IMR-90 (cell line): ENCODE data around the gene SRPK2. TPM values are rescaled to one million over a fixed set of nuclear protein-coding genes. Genes with fewer than 3 reads are reported as not detected.

Experiments
- ATAC-seq: fragments of 200-7000 bp; cut with Tn5 transposase; 2 replicates; pipeline ENCODE4 v1.9.1; 2020; ENCODE audit warnings: low read depth, mild to moderate bottlenecking, moderate library complexity
- BruUV-seq: library from RNA; stranded (reverse); fragments of 400-500 nt; replicated peaks from 2 replicates; lab custom pipeline; 2021; lab: Mats Ljungman, UMichigan
- CTCF ChIA-PET: fragments of 300-600 bp; formaldehyde crosslinking; extraction: SDS; loops from one replicate; lab custom pipeline; 2021; ENCODE audit warnings: antibody characterized with exemption; lab: Yijun Ruan, JAX
- POLR2A ChIA-PET: fragments of 300-600 bp; sonication (Branson Sonifier 250); formaldehyde crosslinking; loops from one replicate; lab custom pipeline; 2022; ENCODE audit warnings: antibody characterized with exemption; ENCODE audit not compliant: unreplicated experiment; lab: Charles Lee
- DNase-seq: peaks from one replicate; pipeline ENCODE4 v3.0.0; 2013
- H2AFZ ChIP-seq: replicated peaks from 2 replicates; pipeline ENCODE3; 2013; ENCODE audit warnings: low read length, mild to moderate bottlenecking; ENCODE audit not compliant: poor library complexity
- H2AK5ac ChIP-seq: 2 replicates; pipeline ENCODE4 v1.6.1; 2013; ENCODE audit warnings: low read depth, low read length, inconsistent platforms
- H2AK9ac ChIP-seq: replicated peaks from 2 replicates; pipeline ENCODE3; 2013; ENCODE audit warnings: mild to moderate bottlenecking, low read depth, low read length, moderate library complexity; ENCODE audit not compliant: poor library complexity
- H2BK120ac ChIP-seq: 2 replicates; pipeline ENCODE4 v1.6.1; 2013; ENCODE audit warnings: low read depth, low read length, inconsistent platforms
- H2BK15ac ChIP-seq: 3 replicates; pipeline ENCODE4 v1.6.1; 2013; ENCODE audit warnings: low read depth, low read length, inconsistent platforms
- H2BK20ac ChIP-seq: 2 replicates; pipeline ENCODE4 v1.6.1; 2013; ENCODE audit warnings: low read depth, mild to moderate bottlenecking, inconsistent platforms, low read length, moderate library complexity
- H2BK5ac ChIP-seq: 2 replicates; pipeline ENCODE4 v1.6.1; 2013; ENCODE audit warnings: mild to moderate bottlenecking, low read depth, low read length, inconsistent platforms; ENCODE audit not compliant: poor library complexity, severe bottlenecking
- H3K14ac ChIP-seq: replicated peaks from 2 replicates; pipeline ENCODE4 v1.6.1; 2013; ENCODE audit warnings: low read depth, low read length, inconsistent platforms
- H3K18ac ChIP-seq: 2 replicates; pipeline ENCODE4 v1.6.1; 2013; ENCODE audit warnings: low read depth, low read length, control low read depth
- H3K23ac ChIP-seq: 2 replicates; pipeline ENCODE4 v1.6.1; 2013; ENCODE audit warnings: low read depth, low read length, inconsistent platforms
- H3K27ac ChIP-seq: 2 replicates; pipeline ENCODE4 v1.5.1; 2013; ENCODE audit warnings: mild to moderate bottlenecking, control low read depth, low read length; ENCODE audit not compliant: insufficient read depth
- H3K27me3 ChIP-seq: 2 replicates; pipeline ENCODE4 v1.6.1; 2013; ENCODE audit warnings: low read length; ENCODE audit not compliant: control insufficient read depth, insufficient read depth
- H3K36me3 ChIP-seq: 2 replicates; pipeline ENCODE4 v1.6.1; 2013; ENCODE audit warnings: low read length, mixed read lengths; ENCODE audit not compliant: control insufficient read depth, insufficient read depth
- H3K4ac ChIP-seq: 2 replicates; pipeline ENCODE4 v1.6.1; 2013; ENCODE audit warnings: low read depth, low read length, inconsistent platforms
- H3K4me1 ChIP-seq: 2 replicates; pipeline ENCODE4 v1.6.1; 2013; ENCODE audit warnings: low read length, mixed read lengths; ENCODE audit not compliant: control insufficient read depth, insufficient read depth
- H3K4me2 ChIP-seq: 2 replicates; pipeline ENCODE4 v1.6.1; 2013; ENCODE audit warnings: low read depth, mild to moderate bottlenecking, control low read depth, low read length, moderate library complexity
- H3K4me3 ChIP-seq: 2 replicates; pipeline ENCODE4 v1.5.1; 2013; ENCODE audit warnings: low read depth, mild to moderate bottlenecking, control low read depth, low read length, moderate library complexity; ENCODE audit not compliant: insufficient read depth
- H3K56ac ChIP-seq: 2 replicates; pipeline ENCODE4 v1.6.1; 2013; ENCODE audit warnings: low read length, inconsistent platforms; ENCODE audit not compliant: insufficient read depth; ENCODE audit errors: extremely low read depth
- H3K79me1 ChIP-seq, 2 experiments: 2 replicates each; pipeline ENCODE4 v1.6.1; 2013; ENCODE audit warnings: low read length in 2 of 2, inconsistent platforms in 1 of 2, low read depth in 1 of 2
- H3K9ac ChIP-seq: 2 replicates; pipeline ENCODE4 v1.6.1; 2013; ENCODE audit warnings: low read depth, low read length, control low read depth
- H3K9me1 ChIP-seq: 2 replicates; pipeline ENCODE4 v1.6.1; 2013; ENCODE audit warnings: low read length, inconsistent platforms; ENCODE audit not compliant: insufficient read depth
- H3K9me3 ChIP-seq: 2 replicates; pipeline ENCODE4 v1.6.1; 2013; ENCODE audit warnings: low read length; ENCODE audit not compliant: control insufficient read depth, insufficient read depth
- H4K20me1 ChIP-seq: 2 replicates; pipeline ENCODE4 v1.6.1; 2013; ENCODE audit warnings: low read length, inconsistent platforms; ENCODE audit not compliant: insufficient read depth
- H4K5ac ChIP-seq: 2 replicates; pipeline ENCODE4 v1.6.1; 2013; ENCODE audit warnings: mild to moderate bottlenecking, low read depth, low read length, control low read depth
- H4K8ac ChIP-seq, 2 experiments: 2 replicates each; pipeline ENCODE4 v1.6.1; 2013; ENCODE audit warnings: low read depth in 2 of 2, low read length in 2 of 2, control low read depth in 1 of 2, inconsistent platforms in 1 of 2
- H4K91ac ChIP-seq: 2 replicates; pipeline ENCODE4 v1.6.1; 2013; ENCODE audit warnings: low read depth, low read length, inconsistent platforms; ENCODE audit not compliant: insufficient read depth
- CEBPB ChIP-seq: IDR thresholded peaks from 2 replicates; pipeline ENCODE4 v1.6.1; 2012; ENCODE audit warnings: low read depth, low read length, improper control_type of control experiment
- CHD1 ChIP-seq: IDR thresholded peaks from 2 replicates; pipeline ENCODE4 v1.6.1; 2012; ENCODE audit warnings: low read depth, low read length, improper control_type of control experiment
- FOS ChIP-seq: fragments of 150-350 bp; IDR thresholded peaks from 2 replicates; pipeline ENCODE4 v1.6.1; 2016; ENCODE audit warnings: low read depth, low read length
- MAZ ChIP-seq: IDR thresholded peaks from 2 replicates; pipeline ENCODE4 v1.6.1; 2012; ENCODE audit warnings: low read depth, mild to moderate bottlenecking, low read length, improper control_type of control experiment, moderate library complexity, borderline replicate concordance
- NFE2L2 ChIP-seq: fragments of 150-350 bp; IDR thresholded peaks from 2 replicates; pipeline ENCODE4 v1.6.1; 2016; ENCODE audit warnings: low read depth, mild to moderate bottlenecking, low read length
- POLR2A ChIP-seq: IDR thresholded peaks from 2 replicates; pipeline ENCODE4 v1.6.1; 2012; ENCODE audit warnings: mild to moderate bottlenecking, low read depth, low read length
- RAD21 ChIP-seq: IDR thresholded peaks from 2 replicates; pipeline ENCODE4 v1.6.1; 2012; ENCODE audit warnings: low read length, improper control_type of control experiment
- RCOR1 ChIP-seq: IDR thresholded peaks from 2 replicates; pipeline ENCODE4 v1.6.1; 2012; ENCODE audit warnings: mild to moderate bottlenecking, low read length, improper control_type of control experiment; ENCODE audit not compliant: insufficient replicate concordance
- RFX5 ChIP-seq: IDR thresholded peaks from 2 replicates; pipeline ENCODE4 v1.8.0; 2012; ENCODE audit warnings: low read depth, mild to moderate bottlenecking, low read length, moderate library complexity
- WGBS, 2 experiments: methylation state at CpG; one replicate each; pipeline versions ENCODE4 v1.1.5 to v1.1.7; 2013; ENCODE audit warnings: missing lambda C conversion rate in 2 of 2; ENCODE audit not compliant: insufficient read length in 1 of 2; ENCODE audit errors: extremely low coverage in 2 of 2; 5-methylcytosine and 5-hydroxymethylcytosine counted together
- dilution Hi-C: fragments of 300-500 bp; cut with HindIII; formaldehyde crosslinking; loops from one replicate; pipeline ENCODE4 v1.14.3; 2018; ENCODE audit warnings: low sequenced_read_pairs; ENCODE audit not compliant: unreplicated experiment
- in situ Hi-C: fragments of 300-500 bp; cut with MboI; formaldehyde crosslinking; loops from 3 replicates; pipeline ENCODE4 v1.14.3; 2019; ENCODE audit warnings: low sequenced_read_pairs, inconsistent platforms, mixed read lengths
- intact Hi-C: fragments of 100-400 bp; cut with micrococcal nuclease; formaldehyde crosslinking; loops from 2 replicates; pipeline ENCODE4 v1.10.0; 2022
- polyA plus RNA-seq, 3 experiments: library from polyadenylated mRNA; depleted of rRNA; stranded (reverse); fragments of >200 nt; gene quantifications; 2 replicates each; pipeline ENCODE4 v1.2.3, GENCODE V29; 2012; ENCODE audit warnings: low replicate concordance in 1 of 3
- total RNA-seq: library from RNA; depleted of rRNA; stranded (reverse); fragments of >200 nt; gene quantifications from 2 replicates; pipeline ENCODE4 v1.2.3, GENCODE V29; 2012
- TF ChIP-seq, protein P1 (sequence below): conservative IDR thresholded peaks from 2 replicates; pipeline ENCODE4 v1.5.1; 2012; ENCODE audit warnings: mild to moderate bottlenecking, low read depth, low read length, improper control_type of control experiment

Gene SRPK2
- total and polyA plus RNA-seq, 2 of the 4 experiments (the other 2 are of a cell fraction) = 13.2 to 33.0 TPM

DNA sequence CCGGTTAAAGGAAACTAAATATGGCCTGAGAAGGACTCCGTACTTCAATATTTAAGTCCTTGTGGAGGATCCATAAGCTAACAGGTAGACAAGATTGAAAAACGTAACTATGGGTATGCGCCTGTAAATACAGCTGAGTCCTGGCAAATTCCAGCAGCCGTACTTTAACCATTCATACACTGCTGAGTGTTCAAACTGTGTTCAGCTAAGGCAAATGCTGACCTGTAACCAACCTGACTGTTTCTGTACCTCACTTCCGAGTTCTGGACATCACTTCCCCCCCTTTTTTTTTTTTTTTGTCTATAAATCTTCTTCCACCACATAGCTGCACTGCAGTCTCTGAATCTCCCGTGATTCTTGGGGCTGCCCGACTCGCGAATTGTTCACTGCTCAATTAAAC lies 69.1 kb downstream of the SRPK2 start:
- H3K4me2 ChIP-seq = no peak overlapping the region
- H3K4ac ChIP-seq = no peak overlapping the region
- DNase-seq (no peak), ATAC-seq (no peak)
- BruUV-seq = no TSS peak
- peaks cover 2% of the 10 kb centered on the region; the same call in 1 of the 2 replicates for H3K4me1 ChIP-seq
- no peaks in the 10 kb centered on the region for H3K9me3 ChIP-seq
- H3K23ac ChIP-seq = peak overlapping the region; percentile 40; the same call in 1 of the 2 replicates
- no peak overlapping the region for H2AFZ ChIP-seq
- H3K36me3 ChIP-seq = no peaks in the 10 kb centered on the region
- dilution Hi-C loops = no loop called here
- no peak overlapping the region for H2BK15ac ChIP-seq
- intact Hi-C loops = no loop called here
- no peak overlapping the region for H4K5ac ChIP-seq
- H3K4me3 ChIP-seq = no peak overlapping the region
- no peak overlapping the region for H2AK9ac ChIP-seq
- peaks cover 14% of the 10 kb centered on the region for H3K9me1 ChIP-seq
- no peak overlapping the region for H3K27ac ChIP-seq
- no peaks in the 10 kb centered on the region for H3K27me3 ChIP-seq
- WGBS, 2 experiments = 100% methylated on average over 3 of the region's 10 CpGs; no CpG with 5 or more reads in 1 of the 2 experiments
- TF ChIP-seq MAZ = no peak
- TF ChIP-seq CEBPB = no peak
- no peak for TF ChIP-seq RCOR1
- no peak for TF ChIP-seq RFX5
- no peak for TF ChIP-seq RAD21
- TF ChIP-seq CHD1 = no peak
- TF ChIP-seq FOS = no peak
- TF ChIP-seq NFE2L2 = no peak
- TF ChIP-seq POLR2A = no peak
- TF ChIP-seq, protein P1, sequence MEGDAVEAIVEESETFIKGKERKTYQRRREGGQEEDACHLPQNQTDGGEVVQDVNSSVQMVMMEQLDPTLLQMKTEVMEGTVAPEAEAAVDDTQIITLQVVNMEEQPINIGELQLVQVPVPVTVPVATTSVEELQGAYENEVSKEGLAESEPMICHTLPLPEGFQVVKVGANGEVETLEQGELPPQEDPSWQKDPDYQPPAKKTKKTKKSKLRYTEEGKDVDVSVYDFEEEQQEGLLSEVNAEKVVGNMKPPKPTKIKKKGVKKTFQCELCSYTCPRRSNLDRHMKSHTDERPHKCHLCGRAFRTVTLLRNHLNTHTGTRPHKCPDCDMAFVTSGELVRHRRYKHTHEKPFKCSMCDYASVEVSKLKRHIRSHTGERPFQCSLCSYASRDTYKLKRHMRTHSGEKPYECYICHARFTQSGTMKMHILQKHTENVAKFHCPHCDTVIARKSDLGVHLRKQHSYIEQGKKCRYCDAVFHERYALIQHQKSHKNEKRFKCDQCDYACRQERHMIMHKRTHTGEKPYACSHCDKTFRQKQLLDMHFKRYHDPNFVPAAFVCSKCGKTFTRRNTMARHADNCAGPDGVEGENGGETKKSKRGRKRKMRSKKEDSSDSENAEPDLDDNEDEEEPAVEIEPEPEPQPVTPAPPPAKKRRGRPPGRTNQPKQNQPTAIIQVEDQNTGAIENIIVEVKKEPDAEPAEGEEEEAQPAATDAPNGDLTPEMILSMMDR = no peak
- no peak overlapping the region for H2BK5ac ChIP-seq
- no peak overlapping the region for H2AK5ac ChIP-seq
- H2BK120ac ChIP-seq = no peak overlapping the region
- no peak overlapping the region for H4K8ac ChIP-seq
- no peak overlapping the region for H3K14ac ChIP-seq
- POLR2A ChIA-PET = no interaction called here
- H4K91ac ChIP-seq = no peak overlapping the region
- peaks cover 23 to 62% of the 10 kb centered on the region in 2 experiments for H3K79me1 ChIP-seq
- no peak overlapping the region for H3K56ac ChIP-seq
- CTCF ChIA-PET = interaction anchor here (0.7 kb wide), 1 partner anchor 11 kb away, joined by 3 read pairs; no protein-coding TSS in a partner anchor
- H4K20me1 ChIP-seq = peaks cover 46% of the 10 kb centered on the region
- H3K9ac ChIP-seq = no peak overlapping the region
- H3K18ac ChIP-seq = no peak overlapping the region
- no peak overlapping the region for H2BK20ac ChIP-seq
- in situ Hi-C loops = no loop called here
